GM21381 (cell line): ENCODE results near the gene USP46.

Source experiments
- ATAC-seq: cut with Tn5 transposase; IDR thresholded peaks from one replicate; pipeline ENCODE4 v1.9.1; 2021; ENCODE audit warnings: mild to moderate bottlenecking, moderate library complexity; ENCODE audit not compliant: unreplicated experiment

USP46 gene

GRCh38 chr4:52576961-52577623 lies 82.0 kb downstream of the USP46 start:
- ATAC-seq: no peak

- ATAC-seq: no peak
These were observed 82.8 kb downstream of the USP46 start for GRCh38 chr4:52576326-52576725.

GRCh38 chr4:52575406-52575805 lies 83.7 kb downstream of the USP46 start:
- no peak for ATAC-seq

GRCh38 chr4:52574036-52574435 lies 85.1 kb downstream of the USP46 start:
- ATAC-seq: no peak

- no peak for ATAC-seq
These were observed 85.5 kb downstream of the USP46 start for GRCh38 chr4:52573551-52573950.

- no peak for ATAC-seq
These were observed 86.1 kb downstream of the USP46 start for GRCh38 chr4:52572936-52573485.

GRCh38 chr4:52568351-52568750 lies 90.8 kb downstream of the USP46 start:
- ATAC-seq: no peak

GRCh38 chr4:52566136-52567031 lies 92.7 kb downstream of the USP46 start:
- ATAC-seq: no peak

- ATAC-seq: no peak
These were observed 98.2 kb downstream of the USP46 start for GRCh38 chr4:52560844-52561280.

- no peak for ATAC-seq
These were observed 103.8 kb downstream of the USP46 start for GRCh38 chr4:52555356-52555716.

- no peak for ATAC-seq
These were observed 104.3 kb downstream of the USP46 start for GRCh38 chr4:52554612-52555355.

GRCh38 chr4:52552778-52553177 lies 106.3 kb downstream of the USP46 start:
- no peak for ATAC-seq

- ATAC-seq: no peak
These were observed 107.6 kb downstream of the USP46 start for GRCh38 chr4:52551487-52551886.

- ATAC-seq: no peak
These were observed 108.9 kb downstream of the USP46 start for GRCh38 chr4:52550186-52550585.

GRCh38 chr4:52548818-52549570 lies 110.1 kb downstream of the USP46 start:
- no peak for ATAC-seq

GRCh38 chr4:52546449-52546848 lies 112.7 kb downstream of the USP46 start:
- ATAC-seq: no peak

- ATAC-seq: no peak
These were observed 113.7 kb downstream of the USP46 start for GRCh38 chr4:52545099-52546069.
